Keratinocyte (primary cell): ENCODE measurements around the gene MTHFR.

ENCODE experiments used
- CTCF ChIP-seq, 3 experiments: IDR thresholded peaks in 1 of 3; conservative IDR thresholded peaks in 1 of 3; optimal IDR thresholded peaks in 1 of 3; 2 replicates in 2 of 3; 3 replicates in 1 of 3; pipeline versions ENCODE3 to v1.5.1; 2011; ENCODE audit warnings: low read length in 3 of 3, mild to moderate bottlenecking in 3 of 3, moderate library complexity in 2 of 3, control low read depth in 1 of 3, inconsistent platforms in 1 of 3; ENCODE audit not compliant: insufficient read depth in 2 of 3; ENCODE audit errors: extremely low read depth in 1 of 3
- EZH2 ChIP-seq: IDR thresholded peaks from one replicate; pipeline ENCODE4 v1.6.1; 2012; ENCODE audit warnings: inconsistent platforms, mild to moderate bottlenecking, low read length, moderate library complexity

- TF ChIP-seq CTCF (optimal IDR thresholded peaks at IDR 0.05 in 1 of 3, IDR thresholded peaks at IDR 0.05 in 1 of 3, conservative IDR thresholded peaks at IDR 0.05 in 1 of 3; ENCODE audit: extremely low read depth in 1 of 3, insufficient read depth in 2 of 3, low read length in 3 of 3) (no peak), EZH2 (no peak)
These were observed 32.1 kb upstream of the MTHFR start for GRCh38 chr1:11837767-11838348.
